Measurements from ENCODE around the gene TTLL11.
A peak's percentile ranks its signal among the peaks of the same experiment; 100 is the strongest.

TTLL11 gene

GRCh38 chr9:122092611-122093506 lies at the start of gene TTLL11:
TSS of gene TTLL11 (minus strand) at chr9:122093308. CDS start at chr9:122093148, 160 bp downstream.
- H3K27ac ChIP-seq: peak within 1 kb of the TSS; percentile 72
- TF ChIP-seq CTCF (conservative IDR thresholded peaks at IDR 0.05): no peak
- TF ChIP-seq ZFX (IDR thresholded peaks at IDR 0.05): peak; percentile 95

GRCh38 chr9:122141671-122142070 lies 48.6 kb upstream of the TTLL11 start:
- TF ChIP-seq ZFX (IDR thresholded peaks at IDR 0.05): no peak
- TF ChIP-seq CTCF (conservative IDR thresholded peaks at IDR 0.05): no peak
- H3K27ac ChIP-seq: no peak overlapping the region

GRCh38 chr9:122140368-122141193 lies 47.5 kb upstream of the TTLL11 start:
- no peak overlapping the region for H3K27ac ChIP-seq
- no peak for TF ChIP-seq CTCF (conservative IDR thresholded peaks at IDR 0.05)
- no peak for TF ChIP-seq ZFX (IDR thresholded peaks at IDR 0.05)

- TF ChIP-seq ZFX (IDR thresholded peaks at IDR 0.05) (no peak), CTCF (conservative IDR thresholded peaks at IDR 0.05) (no peak)
- H3K27ac ChIP-seq: no peak overlapping the region
Observed at GRCh38 chr9:122138560-122139268, 45.6 kb upstream of the TTLL11 start.

GRCh38 chr9:122135529-122135859 lies 42.4 kb upstream of the TTLL11 start:
- TF ChIP-seq CTCF (conservative IDR thresholded peaks at IDR 0.05) (no peak), ZFX (IDR thresholded peaks at IDR 0.05) (no peak)
- H3K27ac ChIP-seq: no peak overlapping the region

GRCh38 chr9:122134822-122135528 lies 41.9 kb upstream of the TTLL11 start:
- no peak for TF ChIP-seq CTCF (conservative IDR thresholded peaks at IDR 0.05)
- no peak for TF ChIP-seq ZFX (IDR thresholded peaks at IDR 0.05)
- H3K27ac ChIP-seq: peak overlapping the region; percentile 24

Data from C4-2B (cell line).